Liver (tissue), 9 donors: ENCODE measurements around the gene ZNF341. TPM values are rescaled to one million over a fixed set of nuclear protein-coding genes. Genes with fewer than 3 reads are reported as not detected.

Source experiments
- DNase-seq: peaks from one replicate; pipeline ENCODE4 v3.0.0-alpha.2; 2017; ENCODE audit warnings: low spot score
- H3K27ac ChIP-seq, 2 donors: one replicate each; pipeline ENCODE4 v1.7.0; 2013; ENCODE audit warnings: inconsistent platforms in 2 of 2, low read length in 2 of 2, control low read depth in 1 of 2, low read depth in 1 of 2, mild to moderate bottlenecking in 1 of 2
- H3K27me3 ChIP-seq, 4 donors: one replicate each; pipeline versions ENCODE4 v1.6.1 to v1.7.0; 2013; ENCODE audit warnings: low read length in 3 of 4, inconsistent platforms in 1 of 4, mild to moderate bottlenecking in 1 of 4, moderate library complexity in 1 of 4; ENCODE audit not compliant: control insufficient read depth in 4 of 4, insufficient read depth in 4 of 4
- H3K36me3 ChIP-seq, 4 donors: one replicate each; pipeline versions ENCODE4 v1.6.1 to v1.7.0; 2013; ENCODE audit warnings: low read length in 3 of 4, mild to moderate bottlenecking in 3 of 4, low read depth in 1 of 4, moderate library complexity in 1 of 4; ENCODE audit not compliant: control insufficient read depth in 4 of 4, insufficient read depth in 3 of 4
- H3K4me1 ChIP-seq, 4 donors: one replicate each; pipeline versions ENCODE4 v1.6.1 to v1.7.0; 2013; ENCODE audit warnings: low read length in 3 of 4, mild to moderate bottlenecking in 3 of 4, moderate library complexity in 1 of 4; ENCODE audit not compliant: control insufficient read depth in 4 of 4, insufficient read depth in 4 of 4
- H3K4me3 ChIP-seq, 3 donors: one replicate each; pipeline versions ENCODE4 v1.6.1 to v1.7.0; 2013; ENCODE audit warnings: low read length in 3 of 3, control low read depth in 1 of 3, low read depth in 1 of 3, mild to moderate bottlenecking in 1 of 3
- H3K9ac ChIP-seq, 2 donors: one replicate each; pipeline ENCODE4 v1.7.0; 2013; ENCODE audit warnings: low read length in 2 of 2, mild to moderate bottlenecking in 2 of 2, moderate library complexity in 2 of 2, control low read depth in 1 of 2, low read depth in 1 of 2
- H3K9me3 ChIP-seq, 4 donors: one replicate each; pipeline versions ENCODE4 v1.6.1 to v1.7.0; 2013; ENCODE audit warnings: low read length in 3 of 4; ENCODE audit not compliant: control insufficient read depth in 4 of 4
- EGR1 ChIP-seq, 2 donors: IDR thresholded peaks; 2 replicates each; pipeline ENCODE4 v1.6.1; 2016 to 2018; ENCODE audit warnings: antibody characterized with exemption in 2 of 2, low read depth in 2 of 2
- FOXA1 ChIP-seq: IDR thresholded peaks from 2 replicates; pipeline ENCODE4 v1.6.1; 2016; ENCODE audit warnings: antibody characterized with exemption
- FOXA2 ChIP-seq: IDR thresholded peaks from 2 replicates; pipeline ENCODE4 v1.6.1; 2016; ENCODE audit warnings: antibody characterized with exemption
- GABPA ChIP-seq, 2 donors: IDR thresholded peaks in 1 of 2; conservative IDR thresholded peaks in 1 of 2; 2 replicates each; pipeline ENCODE4 v1.6.1; 2016; ENCODE audit warnings: antibody characterized with exemption in 2 of 2, mild to moderate bottlenecking in 1 of 2, moderate library complexity in 1 of 2
- HNF4A ChIP-seq, 2 donors: conservative IDR thresholded peaks; 2 replicates each; pipeline ENCODE4 v1.6.1; 2016; ENCODE audit warnings: antibody characterized with exemption in 2 of 2, mild to moderate bottlenecking in 2 of 2
- HNF4G ChIP-seq: IDR thresholded peaks from 2 replicates; pipeline ENCODE4 v1.6.1; 2016; ENCODE audit warnings: antibody characterized with exemption
- JUND ChIP-seq, 2 donors: IDR thresholded peaks; 2 replicates each; pipeline ENCODE4 v1.6.1; 2016; ENCODE audit warnings: antibody characterized with exemption in 2 of 2
- NR2F2 ChIP-seq: IDR thresholded peaks from 2 replicates; pipeline ENCODE4 v1.6.1; 2016; ENCODE audit warnings: antibody characterized with exemption
- RAD21 ChIP-seq, 2 donors: IDR thresholded peaks; 2 replicates each; pipeline ENCODE4 v1.6.1; 2016; ENCODE audit warnings: antibody characterized with exemption in 2 of 2, mild to moderate bottlenecking in 2 of 2
- RXRA ChIP-seq, 2 donors: IDR thresholded peaks; 2 replicates each; pipeline ENCODE4 v1.6.1; 2017 to 2018; ENCODE audit warnings: antibody characterized with exemption in 2 of 2, mild to moderate bottlenecking in 1 of 2
- SP1 ChIP-seq: IDR thresholded peaks from 2 replicates; pipeline ENCODE4 v1.6.1; 2018; ENCODE audit warnings: antibody characterized with exemption, mild to moderate bottlenecking
- TAF1 ChIP-seq: conservative IDR thresholded peaks from 2 replicates; pipeline ENCODE4 v1.6.1; 2016; ENCODE audit warnings: antibody characterized with exemption, mild to moderate bottlenecking
- YY1 ChIP-seq: IDR thresholded peaks from 2 replicates; pipeline ENCODE4 v1.6.1; 2016; ENCODE audit warnings: antibody characterized with exemption, mild to moderate bottlenecking
- WGBS: extraction: QIAGEN DNeasy Blood & Tissue Kit; methylation state at CpG from one replicate; pipeline ENCODE4 v1.1.7; 2013; 5-methylcytosine and 5-hydroxymethylcytosine counted together
- polyA plus RNA-seq, 2 donors: library from polyadenylated mRNA; stranded (reverse) in 1 of 2; unstranded in 1 of 2; fragments of 200-250 nt in 1 of 2; fragments of >200 nt in 1 of 2; fragmentation: Nextera tagmentation in 1 of 2; extraction: Ambion mirVana in 1 of 2; gene quantifications; one replicate each; pipeline versions ENCODE4 v1.2.1 to v1.2.3, GENCODE V29; 2013 to 2015
- total RNA-seq, 2 donors: library from RNA; depleted of rRNA; stranded (reverse); fragments of >200 nt; gene quantifications; one replicate each; pipeline ENCODE4 v1.2.3, GENCODE V29; 2014
- TF ChIP-seq, protein P1 (sequence below): IDR thresholded peaks from 2 replicates; pipeline ENCODE4 v1.6.1; 2016; ENCODE audit warnings: antibody characterized with exemption
- TF ChIP-seq, protein P2 (sequence below): IDR thresholded peaks from 2 replicates; pipeline ENCODE4 v1.6.1; 2016; ENCODE audit warnings: antibody characterized with exemption
- TF ChIP-seq, protein P3 (sequence below): IDR thresholded peaks from 2 replicates; pipeline ENCODE4 v1.6.1; 2016; ENCODE audit warnings: antibody characterized with exemption
- TF ChIP-seq, protein P4 (sequence below): fragments of 150-350 bp; IDR thresholded peaks from 2 replicates; pipeline ENCODE4 v1.5.1; 2017; ENCODE audit warnings: improper control_type of control experiment, low read depth, low read length; ENCODE audit not compliant: missing input control
- TF ChIP-seq, protein P5 (sequence below): IDR thresholded peaks from 2 replicates; pipeline ENCODE4 v1.6.1; 2016; ENCODE audit warnings: antibody characterized with exemption, mild to moderate bottlenecking
- donor health status: healthy.
- donor health status: healthy.
- donor health status: healthy.
- donor health status: healthy.
- donor health status: healthy.

ZNF341 gene
- total and polyA plus RNA-seq, 4 donors, result 0.69 to 1.1 (median 0.82) TPM

DNA sequence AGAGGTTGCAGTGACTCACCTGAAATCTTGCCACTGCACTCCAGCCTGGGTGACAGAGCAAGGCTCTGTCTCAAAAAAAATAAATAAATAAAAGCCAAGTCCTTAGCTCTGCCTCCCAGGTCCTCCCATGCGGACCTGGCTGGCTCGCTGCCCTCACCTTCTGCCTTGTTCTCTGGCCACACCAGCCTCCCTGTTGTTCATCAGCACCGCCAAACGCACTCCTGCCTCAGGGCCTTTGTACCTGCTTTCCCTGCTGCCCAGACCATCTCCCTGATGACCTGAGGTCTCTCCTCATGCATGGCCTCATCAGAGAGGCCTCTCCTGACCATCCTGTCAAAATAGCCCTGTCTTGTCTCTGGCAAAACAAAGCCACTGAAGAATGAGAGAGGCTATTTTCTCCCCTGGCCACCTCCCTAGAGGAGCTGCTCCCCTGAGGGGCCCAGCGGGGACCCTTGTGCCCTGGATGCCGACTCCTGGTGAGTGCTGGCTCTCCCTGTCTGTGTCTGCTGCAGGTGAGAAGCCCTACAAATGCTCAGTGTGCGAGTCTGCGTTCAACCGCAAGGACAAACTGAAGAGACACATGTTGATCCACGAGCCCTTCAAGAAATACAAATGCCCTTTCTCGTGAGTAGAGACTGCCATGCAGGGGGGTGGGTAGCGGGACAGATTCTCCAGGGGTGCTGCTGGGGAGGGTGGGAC lies 56.7 kb downstream of the ZNF341 start (continued):
- TF ChIP-seq, protein P1, sequence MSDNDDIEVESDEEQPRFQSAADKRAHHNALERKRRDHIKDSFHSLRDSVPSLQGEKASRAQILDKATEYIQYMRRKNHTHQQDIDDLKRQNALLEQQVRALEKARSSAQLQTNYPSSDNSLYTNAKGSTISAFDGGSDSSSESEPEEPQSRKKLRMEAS, result no peak
- TF ChIP-seq FOXA2 (no peak), NR2F2 (no peak), EGR1 (IDR thresholded peaks at IDR 0.05; ENCODE audit: low read depth in 2 of 2) (no peak), HNF4G (no peak), RXRA (IDR thresholded peaks at IDR 0.05) (no peak), JUND (IDR thresholded peaks at IDR 0.05) (no peak), TAF1 (no peak)
- TF ChIP-seq, protein P2, sequence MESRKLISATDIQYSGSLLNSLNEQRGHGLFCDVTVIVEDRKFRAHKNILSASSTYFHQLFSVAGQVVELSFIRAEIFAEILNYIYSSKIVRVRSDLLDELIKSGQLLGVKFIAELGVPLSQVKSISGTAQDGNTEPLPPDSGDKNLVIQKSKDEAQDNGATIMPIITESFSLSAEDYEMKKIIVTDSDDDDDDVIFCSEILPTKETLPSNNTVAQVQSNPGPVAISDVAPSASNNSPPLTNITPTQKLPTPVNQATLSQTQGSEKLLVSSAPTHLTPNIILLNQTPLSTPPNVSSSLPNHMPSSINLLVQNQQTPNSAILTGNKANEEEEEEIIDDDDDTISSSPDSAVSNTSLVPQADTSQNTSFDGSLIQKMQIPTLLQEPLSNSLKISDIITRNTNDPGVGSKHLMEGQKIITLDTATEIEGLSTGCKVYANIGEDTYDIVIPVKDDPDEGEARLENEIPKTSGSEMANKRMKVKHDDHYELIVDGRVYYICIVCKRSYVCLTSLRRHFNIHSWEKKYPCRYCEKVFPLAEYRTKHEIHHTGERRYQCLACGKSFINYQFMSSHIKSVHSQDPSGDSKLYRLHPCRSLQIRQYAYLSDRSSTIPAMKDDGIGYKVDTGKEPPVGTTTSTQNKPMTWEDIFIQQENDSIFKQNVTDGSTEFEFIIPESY, result no peak

DNA sequence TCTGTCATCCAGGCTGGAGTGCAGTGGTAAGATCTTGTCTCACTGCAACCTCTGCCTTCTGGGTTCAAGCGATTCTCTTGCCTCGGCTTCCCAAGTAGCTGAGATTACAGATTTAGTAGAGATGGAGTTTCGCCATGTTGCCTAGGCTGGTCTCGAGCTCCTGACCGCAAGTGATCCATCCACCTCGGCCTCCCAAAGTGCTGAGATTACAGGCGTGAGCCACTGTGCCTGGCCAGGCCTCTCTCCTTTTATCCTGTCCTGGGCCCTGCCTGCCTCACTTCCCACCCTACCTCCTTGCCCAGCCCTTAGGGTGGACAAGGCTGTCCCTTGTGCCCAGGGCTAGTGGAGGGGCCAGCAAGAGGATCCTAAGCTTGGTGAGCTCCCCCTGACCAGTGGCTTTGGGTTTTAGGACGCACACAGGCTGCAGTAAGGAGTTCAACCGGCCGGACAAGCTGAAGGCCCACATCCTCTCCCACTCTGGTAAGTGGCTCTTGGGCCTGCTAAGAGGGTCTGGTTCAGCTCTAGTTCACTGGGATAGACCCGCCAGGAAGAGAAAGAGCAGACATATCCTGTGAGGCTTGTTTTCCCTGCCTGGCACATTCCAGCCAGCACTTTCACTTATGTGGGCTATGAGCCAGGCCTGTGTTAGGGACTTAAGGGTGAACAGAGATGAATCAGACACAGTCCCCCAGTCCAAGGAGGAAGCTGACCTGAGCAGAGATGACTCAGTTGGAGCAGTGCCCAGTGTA lies 57.5 kb downstream of the ZNF341 start:
- H3K27me3 ChIP-seq, result no peaks in the 10 kb centered on the region
- WGBS, result 88% methylated on average over 11 of the region's 11 CpGs
- no peak overlapping the region for H3K27ac ChIP-seq
- H3K4me1 ChIP-seq, result no peaks in the 10 kb centered on the region
- no peak for DNase-seq
- H3K4me3 ChIP-seq, result no peak overlapping the region
- H3K36me3 ChIP-seq, result no peaks in the 10 kb centered on the region
- no peak overlapping the region for H3K9ac ChIP-seq
- TF ChIP-seq, protein P3, sequence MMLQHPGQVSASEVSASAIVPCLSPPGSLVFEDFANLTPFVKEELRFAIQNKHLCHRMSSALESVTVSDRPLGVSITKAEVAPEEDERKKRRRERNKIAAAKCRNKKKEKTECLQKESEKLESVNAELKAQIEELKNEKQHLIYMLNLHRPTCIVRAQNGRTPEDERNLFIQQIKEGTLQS, result no peak
- TF ChIP-seq NR2F2 (peak; percentile 56), TAF1 (no peak), YY1 (no peak), JUND (IDR thresholded peaks at IDR 0.05) (no peak), GABPA (IDR thresholded peaks at IDR 0.05 in 1 of 2, conservative IDR thresholded peaks at IDR 0.05 in 1 of 2) (no peak), SP1 (peak; percentile 12), HNF4G (no peak), FOXA1 (no peak), HNF4A (conservative IDR thresholded peaks at IDR 0.05) (no peak), FOXA2 (no peak), EGR1 (IDR thresholded peaks at IDR 0.05; ENCODE audit: low read depth in 2 of 2) (no peak), RAD21 (IDR thresholded peaks at IDR 0.05) (peak in 1 of 2 donors; percentile 5), RXRA (IDR thresholded peaks at IDR 0.05) (peak in 1 of 2 donors; percentile 14)
- TF ChIP-seq, protein P4, sequence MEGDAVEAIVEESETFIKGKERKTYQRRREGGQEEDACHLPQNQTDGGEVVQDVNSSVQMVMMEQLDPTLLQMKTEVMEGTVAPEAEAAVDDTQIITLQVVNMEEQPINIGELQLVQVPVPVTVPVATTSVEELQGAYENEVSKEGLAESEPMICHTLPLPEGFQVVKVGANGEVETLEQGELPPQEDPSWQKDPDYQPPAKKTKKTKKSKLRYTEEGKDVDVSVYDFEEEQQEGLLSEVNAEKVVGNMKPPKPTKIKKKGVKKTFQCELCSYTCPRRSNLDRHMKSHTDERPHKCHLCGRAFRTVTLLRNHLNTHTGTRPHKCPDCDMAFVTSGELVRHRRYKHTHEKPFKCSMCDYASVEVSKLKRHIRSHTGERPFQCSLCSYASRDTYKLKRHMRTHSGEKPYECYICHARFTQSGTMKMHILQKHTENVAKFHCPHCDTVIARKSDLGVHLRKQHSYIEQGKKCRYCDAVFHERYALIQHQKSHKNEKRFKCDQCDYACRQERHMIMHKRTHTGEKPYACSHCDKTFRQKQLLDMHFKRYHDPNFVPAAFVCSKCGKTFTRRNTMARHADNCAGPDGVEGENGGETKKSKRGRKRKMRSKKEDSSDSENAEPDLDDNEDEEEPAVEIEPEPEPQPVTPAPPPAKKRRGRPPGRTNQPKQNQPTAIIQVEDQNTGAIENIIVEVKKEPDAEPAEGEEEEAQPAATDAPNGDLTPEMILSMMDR, result no peak
- TF ChIP-seq, protein P5, sequence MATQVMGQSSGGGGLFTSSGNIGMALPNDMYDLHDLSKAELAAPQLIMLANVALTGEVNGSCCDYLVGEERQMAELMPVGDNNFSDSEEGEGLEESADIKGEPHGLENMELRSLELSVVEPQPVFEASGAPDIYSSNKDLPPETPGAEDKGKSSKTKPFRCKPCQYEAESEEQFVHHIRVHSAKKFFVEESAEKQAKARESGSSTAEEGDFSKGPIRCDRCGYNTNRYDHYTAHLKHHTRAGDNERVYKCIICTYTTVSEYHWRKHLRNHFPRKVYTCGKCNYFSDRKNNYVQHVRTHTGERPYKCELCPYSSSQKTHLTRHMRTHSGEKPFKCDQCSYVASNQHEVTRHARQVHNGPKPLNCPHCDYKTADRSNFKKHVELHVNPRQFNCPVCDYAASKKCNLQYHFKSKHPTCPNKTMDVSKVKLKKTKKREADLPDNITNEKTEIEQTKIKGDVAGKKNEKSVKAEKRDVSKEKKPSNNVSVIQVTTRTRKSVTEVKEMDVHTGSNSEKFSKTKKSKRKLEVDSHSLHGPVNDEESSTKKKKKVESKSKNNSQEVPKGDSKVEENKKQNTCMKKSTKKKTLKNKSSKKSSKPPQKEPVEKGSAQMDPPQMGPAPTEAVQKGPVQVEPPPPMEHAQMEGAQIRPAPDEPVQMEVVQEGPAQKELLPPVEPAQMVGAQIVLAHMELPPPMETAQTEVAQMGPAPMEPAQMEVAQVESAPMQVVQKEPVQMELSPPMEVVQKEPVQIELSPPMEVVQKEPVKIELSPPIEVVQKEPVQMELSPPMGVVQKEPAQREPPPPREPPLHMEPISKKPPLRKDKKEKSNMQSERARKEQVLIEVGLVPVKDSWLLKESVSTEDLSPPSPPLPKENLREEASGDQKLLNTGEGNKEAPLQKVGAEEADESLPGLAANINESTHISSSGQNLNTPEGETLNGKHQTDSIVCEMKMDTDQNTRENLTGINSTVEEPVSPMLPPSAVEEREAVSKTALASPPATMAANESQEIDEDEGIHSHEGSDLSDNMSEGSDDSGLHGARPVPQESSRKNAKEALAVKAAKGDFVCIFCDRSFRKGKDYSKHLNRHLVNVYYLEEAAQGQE, result no peak
- TF ChIP-seq, protein P1, result no peak
- TF ChIP-seq, protein P2, result no peak
- H3K9me3 ChIP-seq, result no peaks in the 10 kb centered on the region
